ENCODE measurements around the gene POLR2L. TPM values are rescaled to one million over a fixed set of nuclear protein-coding genes. Genes with fewer than 3 reads are reported as not detected.

Gene POLR2L
- total RNA-seq, 1 experiment from 2014 or later = 117 TPM

GRCh38 chr11:789943-790342, 52.4 kb downstream of the POLR2L start, which contains the start of gene CEND1:
CEND1 (minus strand) TSS chr11:790090; CDS start chr11:788576, 1,514 bp downstream.
- ChIA-PET POLR2A (ENCODE audit: low non-redundant PET) (no interaction called here), CTCF (interaction anchor here (0.7 kb wide), 1 partner anchor 19 kb away, joined by 5 read pairs; no protein-coding TSS in a partner anchor)
- no TSS peak for BruUV-seq (replicated peaks)
- H3K27me3 ChIP-seq (replicated peaks; ENCODE audit: insufficient read depth, low read depth, low read length, poor library complexity) = no peaks in the 10 kb centered on the region
- peaks cover 3% of the 10 kb centered on the region for H3K4me1 ChIP-seq (ENCODE audit: insufficient read depth, low read length, poor library complexity, severe bottlenecking)
- H3K4me3 ChIP-seq (ENCODE audit: low read depth, low read length, poor library complexity, severe bottlenecking) = no peak within 1 kb of the TSS
- H3K27ac ChIP-seq (ENCODE audit: low read depth, low read length, poor library complexity, severe bottlenecking) = no peak within 1 kb of the TSS
- intact Hi-C loops (cut with micrococcal nuclease; ENCODE audit: unreplicated experiment) = no loop called here
- TF ChIP-seq EZH2 (IDR thresholded peaks at IDR 0.05; ENCODE audit: borderline replicate concordance, low read depth, low read length, poor library complexity, severe bottlenecking) (no peak), CTCF (conservative IDR thresholded peaks at IDR 0.05; ENCODE audit: low read depth, low read length) (no peak)
- peak; percentile 67 for DNase-seq (ENCODE audit: low spot score)
- peaks cover 2% of the 10 kb centered on the region for H3K36me3 ChIP-seq (ENCODE audit: insufficient read depth, low read length, poor library complexity, severe bottlenecking)
- no peaks in the 10 kb centered on the region for H3K9me3 ChIP-seq (ENCODE audit: low read depth, low read length, poor library complexity, severe bottlenecking)

Other genes with a start within 250 kb of the POLR2L start
- gene IRF7, start 226.6 kb downstream of the POLR2L start, total RNA-seq (2021) = 8.7 and 8.8 TPM in 2 replicates
- gene CDHR5, start 217.6 kb downstream of the POLR2L start, total RNA-seq (2021) = not detected in 2 replicates
- 1.1 TPM in 1 of 2 replicates, not detected in the other for gene SCT, start 215.3 kb downstream of the POLR2L start, total RNA-seq (2021)
- gene DRD4, start 205.3 kb downstream of the POLR2L start, total RNA-seq (2021) = 3.0 and 3.7 TPM in 2 replicates
- gene DEAF1, start 147.3 kb downstream of the POLR2L start, total RNA-seq (2021) = 56.3 and 56.7 TPM in 2 replicates
- gene TMEM80, start 146.7 kb downstream of the POLR2L start, total RNA-seq (2021) = 13.6 and 17.6 TPM in 2 replicates
- 0.66 and 0.90 TPM in 2 replicates for gene EPS8L2, start 136.3 kb downstream of the POLR2L start, total RNA-seq (2021)
- gene TALDO1, start 95.1 kb downstream of the POLR2L start, total RNA-seq (2021) = 173 and 175 TPM in 2 replicates
- 81.3 and 82.9 TPM in 2 replicates for gene GATD1, start 65.0 kb downstream of the POLR2L start, total RNA-seq (2021)
- gene CEND1, start 52.4 kb downstream of the POLR2L start, total RNA-seq (2021) = 0.24 and 0.52 TPM in 2 replicates
- 33.3 and 38.1 TPM in 2 replicates for gene SLC25A22, start 44.2 kb downstream of the POLR2L start, total RNA-seq (2021)
- 20.6 and 23.9 TPM in 2 replicates for gene PIDD1, start 37.3 kb downstream of the POLR2L start, total RNA-seq (2021)
- 1,325 and 1,354 TPM in 2 replicates for gene RPLP2, start 32.6 kb downstream of the POLR2L start, total RNA-seq (2021)
- 45.0 and 45.4 TPM in 2 replicates for gene PNPLA2, start 23.6 kb downstream of the POLR2L start, total RNA-seq (2021)
- gene CRACR2B, start 14.6 kb downstream of the POLR2L start, total RNA-seq (2021) = 0.90 and 1.1 TPM in 2 replicates
- gene CD151, start 9.6 kb downstream of the POLR2L start, total RNA-seq (2021) = 123 and 127 TPM in 2 replicates
- 17.5 and 20.4 TPM in 2 replicates for gene TSPAN4, start 323 bp upstream of the POLR2L start, total RNA-seq (2021)
- 101 and 105 TPM in 2 replicates for gene CHID1, start 68.3 kb upstream of the POLR2L start, total RNA-seq (2021)
- gene AP2A2, start 83.3 kb upstream of the POLR2L start, total RNA-seq (2021) = 62.0 and 68.2 TPM in 2 replicates
- gene MUC6, start 194.2 kb upstream of the POLR2L start, total RNA-seq (2021) = not detected in 2 replicates
- not detected in 2 replicates for gene MUC2, start 232.3 kb upstream of the POLR2L start, total RNA-seq (2021)

Measured in A673 (cell line).